HG03175 (cell line): Measurements from ENCODE around the gene FBXW9.
A peak's percentile ranks its signal among the peaks of the same experiment; 100 is the strongest.
"Not testable (repeated sequence)": the region's sequence is repeated elsewhere in the genome, so short reads cannot be mapped to it uniquely, and the experiment has no call there.

Experiments
- ATAC-seq: cut with Tn5 transposase; IDR thresholded peaks from one replicate; pipeline ENCODE4 v1.9.1; 2021; ENCODE audit warnings: mild to moderate bottlenecking, moderate library complexity; ENCODE audit not compliant: unreplicated experiment

FBXW9 gene

GRCh38 chr19:12715929-12716328 lies 19.5 kb upstream of the FBXW9 start:
- ATAC-seq: no peak

DNA sequence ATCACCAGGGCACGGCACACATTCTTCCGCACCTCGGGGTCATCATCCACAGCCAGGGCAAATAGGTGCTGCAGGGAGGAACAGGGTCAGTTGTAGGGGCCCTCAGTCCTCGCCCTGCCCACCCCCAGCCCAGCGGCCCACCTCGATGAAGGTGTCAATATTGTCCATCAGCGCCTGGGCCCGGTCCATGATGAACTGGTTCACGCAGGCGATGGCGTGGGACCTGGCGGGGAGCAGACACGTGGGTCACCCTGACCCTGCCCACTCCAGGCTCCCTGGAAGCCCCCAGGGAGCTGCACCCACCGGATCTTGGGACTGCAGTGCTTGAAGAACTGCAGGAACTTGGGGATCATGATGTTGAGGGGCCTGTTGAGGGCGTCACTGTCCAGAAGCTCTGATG lies 18.7 kb upstream of the FBXW9 start:
- ATAC-seq: no peak

DNA sequence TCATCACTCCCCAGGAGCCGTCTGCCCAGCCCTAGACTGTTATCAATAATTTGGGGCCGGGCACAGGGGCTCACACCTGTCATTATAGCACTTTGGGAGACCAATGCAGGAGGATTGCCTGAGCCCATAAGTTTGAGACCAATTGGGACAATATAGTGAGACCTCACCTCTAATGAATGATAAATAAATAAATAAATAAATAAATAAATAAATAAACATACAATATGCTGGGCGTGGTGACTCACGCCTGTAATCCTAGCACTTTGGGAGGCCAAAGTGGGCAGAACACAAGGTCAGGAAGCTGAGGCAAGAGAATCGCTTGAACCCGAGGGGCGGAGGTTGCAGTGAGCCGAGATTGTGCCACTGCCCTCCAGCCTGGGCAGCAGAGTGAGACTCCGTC lies 16.9 kb upstream of the FBXW9 start:
- not testable (repeated sequence) for ATAC-seq

DNA sequence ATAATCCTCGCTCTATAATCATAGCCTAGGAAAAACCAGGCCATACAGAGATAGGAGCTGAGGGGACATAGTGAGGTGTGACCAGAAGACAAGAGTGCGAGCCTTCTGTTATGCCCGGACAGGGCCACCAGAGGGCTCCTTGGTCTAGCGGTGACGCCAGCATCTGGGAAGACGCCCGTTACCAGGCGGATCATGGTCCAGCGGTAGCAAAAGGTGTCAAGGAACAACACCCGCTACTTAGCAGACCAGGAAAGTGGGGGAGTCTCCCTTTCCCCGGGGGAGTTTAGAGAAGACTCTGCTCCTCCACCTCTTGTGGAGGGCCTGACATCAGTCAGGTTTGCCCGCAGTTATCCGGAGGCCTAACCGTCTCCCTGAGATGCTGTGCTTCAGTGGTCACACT lies 15.6 kb upstream of the FBXW9 start:
- not testable (repeated sequence) for ATAC-seq

DNA sequence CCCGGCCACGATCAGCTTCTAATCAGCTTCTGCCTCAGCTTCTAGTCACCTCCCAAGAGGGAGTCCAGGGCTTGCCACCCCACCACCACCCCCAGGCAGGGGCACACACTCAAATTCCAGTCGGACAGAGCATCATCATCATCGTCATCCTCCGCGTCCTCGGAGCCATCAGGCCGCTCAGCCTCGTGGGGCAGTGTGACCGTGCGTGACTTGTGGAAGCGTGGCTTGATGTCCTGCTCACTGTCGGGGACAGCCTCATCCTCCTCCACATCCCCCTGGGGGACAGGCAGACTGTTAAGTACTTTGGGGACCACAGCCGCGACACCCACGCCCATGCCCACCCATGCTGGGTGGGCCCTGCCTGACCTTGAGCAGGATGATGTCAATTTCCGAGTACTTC lies 14.8 kb upstream of the FBXW9 start:
- ATAC-seq: no peak

- no peak for ATAC-seq
These were observed 12.2 kb upstream of the FBXW9 start for GRCh38 chr19:12708641-12709040.

- no peak for ATAC-seq
These were observed 9.9 kb upstream of the FBXW9 start for GRCh38 chr19:12706332-12706718.

- no peak for ATAC-seq
These were observed 9.4 kb upstream of the FBXW9 start for GRCh38 chr19:12705654-12706331.

DNA sequence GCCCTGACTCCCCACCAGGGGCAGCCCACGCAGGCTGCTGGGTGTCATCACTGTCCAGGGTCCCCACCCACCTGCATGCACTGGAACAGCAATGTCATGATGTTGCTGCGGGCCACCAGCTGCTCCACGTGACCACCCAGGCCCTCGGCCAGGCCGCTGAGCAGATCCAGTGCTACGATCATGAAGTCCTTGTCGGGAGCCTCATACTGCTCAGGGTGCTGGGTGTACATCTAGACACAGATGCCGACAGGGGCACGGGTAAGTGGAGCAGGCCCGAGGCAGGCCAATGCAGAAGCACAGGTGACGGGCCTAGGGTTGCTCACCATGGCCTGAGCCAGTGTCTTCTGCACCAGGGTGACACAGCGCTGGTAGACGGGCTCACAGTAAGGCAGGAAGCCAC lies 8.7 kb upstream of the FBXW9 start:
- no peak for ATAC-seq

DNA sequence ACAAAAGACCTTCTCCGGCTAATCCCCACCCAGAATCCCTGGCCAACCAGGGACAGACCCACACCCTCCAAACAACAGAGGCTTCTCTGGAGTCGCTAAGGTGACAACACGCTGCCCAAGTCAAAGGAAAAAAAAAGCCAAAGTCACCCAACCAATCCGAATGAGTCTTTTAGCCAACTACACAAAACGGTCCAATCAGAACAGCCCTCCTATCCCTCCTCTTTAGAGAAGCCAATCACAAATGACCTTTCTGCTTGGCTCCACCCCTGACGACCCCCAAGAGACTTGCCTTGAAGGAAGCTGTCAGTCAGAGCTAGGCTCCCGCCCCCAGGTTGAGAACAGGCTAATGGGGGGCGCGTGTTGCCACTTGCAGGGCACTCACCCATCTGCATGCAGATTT lies 6.6 kb upstream of the FBXW9 start:
- no peak for ATAC-seq

GRCh38 chr19:12701596-12702282 lies 5.3 kb upstream of the FBXW9 start:
- no peak for ATAC-seq

DNA sequence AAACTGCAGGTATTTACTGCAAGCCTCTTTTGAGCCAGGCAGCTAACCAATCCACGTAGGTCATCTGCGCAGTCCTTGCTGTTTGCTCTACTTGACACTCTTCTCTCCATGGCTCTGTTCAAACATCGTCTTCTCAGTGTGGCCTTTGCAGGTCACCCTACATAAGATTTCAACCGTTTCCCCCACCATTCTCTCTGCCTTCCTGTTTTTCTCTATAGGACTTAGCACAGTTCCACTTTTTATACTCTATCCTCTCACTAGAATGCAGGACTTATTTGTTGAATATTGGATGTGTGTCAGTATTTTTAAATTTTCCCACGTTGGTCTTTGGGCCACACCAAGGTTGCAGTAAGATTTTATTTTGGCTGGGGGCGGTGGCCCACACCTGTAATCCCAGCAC lies 1.7 kb upstream of the FBXW9 start:
- no peak for ATAC-seq

GRCh38 chr19:12697425-12697824 lies 994 bp upstream of the FBXW9 start:
- ATAC-seq: not testable (repeated sequence)

DNA sequence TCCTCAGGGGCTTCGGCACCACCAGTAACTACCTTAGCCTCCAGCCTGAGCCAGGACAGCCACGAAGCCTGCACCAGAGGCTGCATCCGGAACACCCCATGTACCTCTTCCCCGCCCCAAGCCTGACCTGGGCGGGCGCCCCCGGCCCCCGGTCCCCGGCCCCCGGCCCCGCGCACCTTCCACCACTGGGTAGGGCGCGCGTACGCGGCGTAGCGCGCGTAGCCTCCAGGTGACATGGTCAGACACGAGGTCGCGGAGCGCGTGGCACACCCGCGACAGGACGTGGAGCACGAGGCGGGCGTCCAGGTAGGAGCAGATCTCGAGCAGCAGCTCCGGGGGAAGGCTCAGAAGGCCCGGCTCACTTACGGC lies 450 bp downstream of the FBXW9 start:
- peak; percentile 20 for ATAC-seq

GRCh38 chr19:12695514-12695913 lies 917 bp downstream of the FBXW9 start:
- peak; percentile 4 for ATAC-seq

GRCh38 chr19:12695096-12695495 lies 1.3 kb downstream of the FBXW9 start:
- no peak for ATAC-seq

DNA sequence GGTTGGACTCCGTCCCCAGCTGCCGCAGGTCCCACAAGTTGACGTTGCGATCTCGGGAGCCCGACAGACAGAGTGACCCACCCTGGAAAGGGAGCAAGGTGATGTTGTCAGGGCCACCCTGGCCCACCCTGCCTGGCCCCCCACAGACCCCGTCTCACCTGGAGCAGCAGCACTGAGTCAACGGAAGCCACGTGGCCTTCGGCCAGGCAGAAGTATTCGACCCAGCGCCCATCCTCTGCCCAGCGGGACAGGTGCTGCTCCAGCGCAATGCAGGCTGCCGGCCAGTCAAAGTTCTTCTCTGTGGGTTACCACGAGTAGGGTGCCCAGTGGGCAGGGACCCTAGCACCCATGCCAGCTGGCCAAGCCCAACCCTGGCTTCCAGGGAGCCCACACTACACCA lies 1.8 kb downstream of the FBXW9 start:
- ATAC-seq: no peak

DNA sequence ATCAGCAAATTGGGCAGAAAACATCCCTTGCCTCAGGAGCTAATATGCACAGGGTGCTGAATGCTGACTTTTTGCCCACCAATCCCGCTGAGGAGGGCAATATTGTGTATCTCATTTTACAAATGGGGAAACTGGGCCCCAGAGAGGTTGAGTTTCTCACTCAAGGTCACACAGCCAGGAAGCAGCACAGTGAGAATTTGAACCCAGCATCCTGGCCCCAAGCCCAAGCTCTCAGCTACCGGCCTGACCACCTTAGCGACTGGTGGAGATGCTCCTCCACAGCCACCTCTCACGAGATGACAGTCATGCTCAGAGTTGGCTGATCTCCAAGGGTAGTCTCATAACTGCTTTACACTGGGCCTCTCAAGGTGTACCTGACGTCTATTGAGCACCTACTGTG lies 3.5 kb downstream of the FBXW9 start:
- no peak for ATAC-seq

DNA sequence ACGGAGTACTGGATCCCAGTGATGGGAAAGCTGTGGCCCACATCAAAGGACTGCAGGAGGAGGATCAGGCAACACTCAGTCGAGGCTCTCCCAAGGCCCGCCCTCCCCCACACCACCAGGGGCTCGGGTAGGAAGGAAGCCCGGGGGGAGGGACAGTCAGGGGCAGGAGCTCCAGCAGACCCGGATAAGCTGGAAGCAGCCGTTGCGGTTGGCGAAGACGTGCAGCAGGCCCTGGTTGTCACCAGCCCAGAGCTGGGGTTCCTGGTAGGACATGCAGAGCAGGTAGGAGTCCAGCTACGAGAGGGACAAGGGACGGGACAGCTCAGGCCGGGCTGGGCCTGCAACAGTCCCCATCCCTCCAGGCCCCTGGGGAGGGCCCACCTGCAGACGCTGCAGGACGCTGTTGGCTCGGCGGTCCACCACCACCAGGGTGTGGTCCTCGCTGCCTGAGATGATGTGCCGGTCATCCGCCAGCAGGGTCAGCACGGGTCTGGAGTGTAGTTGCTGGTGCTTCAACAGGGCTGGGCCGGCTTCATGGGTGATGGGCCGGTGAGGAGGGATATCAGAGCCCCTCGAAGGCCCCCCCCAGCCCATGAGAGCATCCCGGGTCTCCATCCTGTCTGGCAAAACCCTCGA lies 6.7 kb downstream of the FBXW9 start:
- ATAC-seq: no peak

DNA sequence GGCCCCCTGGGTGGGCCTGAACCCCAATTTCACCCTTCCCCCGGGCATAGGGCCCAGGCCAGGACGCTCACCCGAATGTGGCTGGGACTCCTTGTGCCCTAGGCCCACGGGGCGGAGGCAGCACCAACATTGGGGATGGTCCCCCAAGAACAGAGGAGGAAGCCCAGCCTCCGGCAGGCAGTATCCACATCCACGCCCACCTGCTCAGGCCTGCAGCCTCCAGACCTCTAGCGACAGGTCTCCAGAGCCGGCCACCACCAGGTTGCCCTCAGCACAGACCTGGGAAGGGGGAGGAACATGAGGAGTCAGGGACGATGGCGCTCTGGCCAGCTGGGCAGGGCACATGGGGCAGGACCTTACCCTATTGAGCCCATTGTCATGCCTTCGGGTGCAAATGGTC lies 7.4 kb downstream of the FBXW9 start:
- ATAC-seq: no peak

DNA sequence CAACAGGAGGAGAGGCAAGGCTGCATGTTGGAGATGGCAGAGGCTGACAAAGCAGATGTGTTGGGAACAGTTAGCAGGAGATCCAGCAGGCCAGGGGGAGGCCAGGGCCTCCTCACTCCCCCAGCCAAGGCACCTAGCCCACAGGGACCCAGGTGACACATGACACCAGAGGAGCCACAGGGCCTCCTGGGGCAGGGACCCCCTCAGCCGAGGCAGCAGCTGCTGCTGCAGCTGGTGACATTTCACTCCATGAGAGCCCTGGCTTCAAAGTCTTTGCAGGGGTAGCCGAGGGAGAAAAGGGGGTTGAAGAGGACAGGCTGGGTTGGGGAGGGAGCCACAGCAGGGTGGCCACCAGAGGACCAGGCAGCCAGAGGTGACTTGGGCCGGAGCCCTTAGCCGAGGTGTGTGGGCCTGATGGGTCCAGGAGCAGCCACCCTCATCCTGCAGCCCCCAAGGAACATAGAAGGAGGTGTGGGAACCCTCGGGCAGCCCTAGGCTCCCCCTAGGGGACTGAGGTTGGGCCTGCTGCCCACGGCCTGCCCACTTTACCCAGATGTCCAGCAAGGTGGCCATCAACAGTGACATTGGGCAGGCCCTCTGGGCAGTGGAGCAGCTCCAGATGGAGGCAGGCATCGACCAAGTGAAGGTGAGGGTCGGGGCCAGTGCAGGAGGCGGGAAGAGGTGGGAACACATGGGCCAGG lies 8.8 kb downstream of the FBXW9 start, which contains the start of gene GNG14:
Gene GNG14 (plus strand): TSS at position 503 of the 701 bp plus-strand sequence. CDS start 51 bp downstream, at position 554.
- ATAC-seq: no peak

- ATAC-seq: no peak
These were observed 10.6 kb downstream of the FBXW9 start for GRCh38 chr19:12685831-12686230.
